Skeletal muscle cell (primary cell): ENCODE data around the gene BMP7.

Experiments
- DNase-seq: peaks from one replicate; pipeline ENCODE4 v3.0.0-alpha.2; 2010; ENCODE audit warnings: low read depth
- H3K4me3 ChIP-seq: 2 replicates; pipeline ENCODE4 v1.5.1; 2011; ENCODE audit warnings: low read depth, mild to moderate bottlenecking, control low read depth, low read length, moderate library complexity

Gene BMP7

GRCh38 chr20:57143173-57143572 lies 123.3 kb downstream of the BMP7 start:
- DNase-seq, result no peak
- H3K4me3 ChIP-seq, result no peak overlapping the region

GRCh38 chr20:57142667-57143066 lies 123.8 kb downstream of the BMP7 start:
- DNase-seq, result no peak

GRCh38 chr20:57141492-57141891 lies 124.9 kb downstream of the BMP7 start:
- DNase-seq, result no peak
- no peak overlapping the region for H3K4me3 ChIP-seq

More at GRCh38 chr20:57142667-57143066, 123.8 kb downstream of the BMP7 start:
- no peak overlapping the region for H3K4me3 ChIP-seq

- H3K4me3 ChIP-seq, result no peak overlapping the region
- no peak for DNase-seq
Observed at GRCh38 chr20:57140416-57140965, 126.0 kb downstream of the BMP7 start.

GRCh38 chr20:57139342-57140093 lies 126.9 kb downstream of the BMP7 start:
- no peak overlapping the region for H3K4me3 ChIP-seq
- no peak for DNase-seq

GRCh38 chr20:57138198-57138995 lies 128.0 kb downstream of the BMP7 start:
- DNase-seq, result no peak
- H3K4me3 ChIP-seq, result no peak overlapping the region

GRCh38 chr20:57137676-57138075 lies 128.8 kb downstream of the BMP7 start:
- no peak for DNase-seq
- H3K4me3 ChIP-seq, result no peak overlapping the region

GRCh38 chr20:57136734-57137133 lies 129.7 kb downstream of the BMP7 start:
- no peak for DNase-seq
- H3K4me3 ChIP-seq, result no peak overlapping the region

- no peak for DNase-seq
Observed at GRCh38 chr20:57135875-57136274, 130.6 kb downstream of the BMP7 start.

GRCh38 chr20:57134804-57135203 lies 131.6 kb downstream of the BMP7 start:
- H3K4me3 ChIP-seq, result no peak overlapping the region
- no peak for DNase-seq

More at GRCh38 chr20:57135875-57136274, 130.6 kb downstream of the BMP7 start:
- H3K4me3 ChIP-seq, result no peak overlapping the region

GRCh38 chr20:57133926-57134650 lies 132.4 kb downstream of the BMP7 start:
- no peak for DNase-seq

GRCh38 chr20:57131601-57132391 lies 134.6 kb downstream of the BMP7 start:
- no peak for DNase-seq
- no peak overlapping the region for H3K4me3 ChIP-seq

More at GRCh38 chr20:57133926-57134650, 132.4 kb downstream of the BMP7 start:
- no peak overlapping the region for H3K4me3 ChIP-seq

- H3K4me3 ChIP-seq, result no peak overlapping the region
- DNase-seq, result no peak
Observed at GRCh38 chr20:57131077-57131476, 135.4 kb downstream of the BMP7 start.

- H3K4me3 ChIP-seq, result no peak overlapping the region
- DNase-seq, result no peak
Observed at GRCh38 chr20:57130160-57130772, 136.2 kb downstream of the BMP7 start.

- no peak overlapping the region for H3K4me3 ChIP-seq
- no peak for DNase-seq
Observed at GRCh38 chr20:57129303-57129702, 137.1 kb downstream of the BMP7 start.

GRCh38 chr20:57128044-57128757 lies 138.2 kb downstream of the BMP7 start:
- DNase-seq, result no peak
- H3K4me3 ChIP-seq, result no peak overlapping the region

GRCh38 chr20:57126481-57127092 lies 139.9 kb downstream of the BMP7 start:
- no peak for DNase-seq
- H3K4me3 ChIP-seq, result no peak overlapping the region
